GM11168 (cell line): ENCODE data around the gene CHRNB4.
"Not testable (repeated sequence)": the region's sequence is repeated elsewhere in the genome, so short reads cannot be mapped to it uniquely, and the experiment has no call there.

Experiments
- in situ Hi-C: fragments of 300-500 bp; cut with MboI; formaldehyde crosslinking; loops from one replicate; pipeline ENCODE4 v1.12.0; 2022; ENCODE audit warnings: low sequenced_read_pairs; ENCODE audit not compliant: unreplicated experiment

Gene CHRNB4

GRCh38 chr15:78619022-78619950 lies 21.7 kb downstream of the CHRNB4 start:
- in situ Hi-C loops, result no loop called here

- in situ Hi-C loops, result no loop called here
These were observed 22.5 kb downstream of the CHRNB4 start for GRCh38 chr15:78618490-78618934.

- in situ Hi-C loops, result no loop called here
These were observed 22.9 kb downstream of the CHRNB4 start for GRCh38 chr15:78618064-78618463.

GRCh38 chr15:78617516-78617915 lies 23.5 kb downstream of the CHRNB4 start:
- in situ Hi-C loops, result no loop called here

GRCh38 chr15:78617076-78617475 lies 23.9 kb downstream of the CHRNB4 start:
- in situ Hi-C loops, result no loop called here

GRCh38 chr15:78616506-78616905 lies 24.5 kb downstream of the CHRNB4 start:
- in situ Hi-C loops, result no loop called here

GRCh38 chr15:78615151-78615589 lies 25.8 kb downstream of the CHRNB4 start:
- in situ Hi-C loops, result no loop called here

DNA sequence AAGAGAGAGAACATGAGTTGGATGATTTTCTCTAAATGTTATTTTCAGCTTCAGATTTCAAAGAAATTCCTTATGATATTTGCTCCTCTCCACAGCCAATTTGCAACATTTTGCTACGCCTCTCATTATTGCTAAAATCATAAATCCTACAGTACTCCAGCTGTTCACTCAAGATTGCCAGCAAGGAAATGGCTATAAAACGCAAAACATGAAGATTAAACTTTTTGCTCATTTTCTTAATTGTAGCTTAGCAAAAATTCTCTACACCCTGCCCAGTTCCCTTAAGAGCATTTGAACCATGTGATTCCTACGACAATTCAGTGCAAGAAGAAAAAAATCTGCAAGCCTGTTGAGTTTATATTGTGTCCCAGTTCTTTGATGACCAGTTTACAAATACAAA lies 27.0 kb downstream of the CHRNB4 start:
- in situ Hi-C loops, result no loop called here

GRCh38 chr15:78609551-78609950 lies 31.5 kb downstream of the CHRNB4 start:
- in situ Hi-C loops, result not testable (repeated sequence)

DNA sequence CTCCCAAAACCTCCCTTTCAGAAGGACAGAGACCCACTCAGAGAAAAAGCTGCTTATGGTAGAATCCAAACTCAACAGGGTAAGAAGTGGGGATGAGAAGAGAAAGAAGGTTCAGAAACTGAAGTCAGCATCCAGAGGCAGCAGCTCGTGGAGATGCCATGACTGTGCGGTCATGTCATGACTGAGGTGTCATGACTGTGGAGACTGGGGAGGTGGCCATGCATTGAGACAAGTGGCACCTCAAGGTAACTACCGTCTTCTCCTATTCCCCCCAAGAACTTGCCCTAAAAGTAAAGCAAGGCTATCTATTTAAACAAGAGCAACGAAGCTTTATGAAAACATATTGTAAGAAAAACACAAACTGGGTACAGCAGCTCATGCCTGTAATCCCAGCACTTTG lies 35.3 kb downstream of the CHRNB4 start:
- in situ Hi-C loops, result no loop called here

- in situ Hi-C loops, result no loop called here
These were observed 35.8 kb downstream of the CHRNB4 start for GRCh38 chr15:78605201-78605600.

GRCh38 chr15:78604420-78604819 lies 36.6 kb downstream of the CHRNB4 start:
- in situ Hi-C loops, result no loop called here

DNA sequence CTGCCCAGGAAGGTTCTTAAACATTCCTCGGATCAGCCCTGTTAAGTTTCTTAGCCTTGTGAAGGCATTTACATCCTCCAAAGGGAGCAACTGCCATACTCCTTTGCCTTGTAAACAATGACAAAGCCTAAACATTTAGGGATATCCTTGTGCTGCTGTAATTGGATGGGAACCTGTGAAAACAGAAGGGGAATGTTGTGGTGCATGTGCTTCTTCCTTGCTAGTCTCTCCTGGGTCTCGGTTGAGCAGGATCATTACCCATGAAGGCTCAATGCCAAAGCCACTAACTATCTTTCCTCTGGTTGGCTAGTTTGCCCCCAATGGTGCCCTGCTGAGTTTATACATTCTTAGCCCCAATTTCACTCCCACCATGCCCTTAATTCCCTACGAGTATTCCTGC lies 37.5 kb downstream of the CHRNB4 start:
- in situ Hi-C loops, result no loop called here

DNA sequence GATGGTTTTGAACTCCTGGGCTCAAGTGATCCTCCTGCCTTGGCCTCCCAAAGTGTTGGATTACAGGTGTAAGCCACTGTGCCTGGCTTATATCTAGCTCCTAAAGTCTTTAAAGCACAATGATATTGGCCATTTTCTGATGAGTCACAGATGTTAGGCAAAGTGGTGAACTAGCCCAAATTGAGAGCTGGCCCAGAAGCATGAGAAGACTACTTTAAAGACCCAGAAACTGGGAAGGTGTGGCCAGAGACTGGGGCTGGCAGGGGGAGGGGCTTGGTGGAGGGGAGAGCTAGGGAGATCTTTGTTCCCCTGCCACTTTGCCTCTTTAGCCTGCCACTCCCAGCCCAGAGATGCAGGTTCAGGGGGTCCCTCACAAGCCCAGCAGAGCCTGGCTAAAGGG lies 41.8 kb downstream of the CHRNB4 start:
- in situ Hi-C loops, result no loop called here

DNA sequence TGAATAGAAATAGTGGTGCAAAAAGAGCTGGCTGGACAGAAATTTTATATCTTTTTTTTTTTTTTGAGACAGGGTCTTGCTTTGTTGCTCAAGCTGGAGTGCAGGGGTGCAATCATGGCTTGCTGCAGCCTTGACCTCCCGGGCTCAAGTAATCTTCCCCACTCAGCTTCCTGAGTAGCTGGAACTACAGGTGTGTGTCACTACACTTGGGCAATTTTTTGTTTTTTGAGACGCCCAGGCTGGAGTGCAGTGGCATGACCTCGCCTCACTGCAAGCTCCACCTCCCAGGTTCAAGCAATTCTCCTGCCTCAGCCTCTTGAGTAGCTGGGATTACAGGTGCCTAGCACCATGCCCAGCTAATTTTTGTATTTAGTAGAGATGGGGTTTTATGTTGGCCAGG lies 42.7 kb downstream of the CHRNB4 start:
- in situ Hi-C loops, result no loop called here

DNA sequence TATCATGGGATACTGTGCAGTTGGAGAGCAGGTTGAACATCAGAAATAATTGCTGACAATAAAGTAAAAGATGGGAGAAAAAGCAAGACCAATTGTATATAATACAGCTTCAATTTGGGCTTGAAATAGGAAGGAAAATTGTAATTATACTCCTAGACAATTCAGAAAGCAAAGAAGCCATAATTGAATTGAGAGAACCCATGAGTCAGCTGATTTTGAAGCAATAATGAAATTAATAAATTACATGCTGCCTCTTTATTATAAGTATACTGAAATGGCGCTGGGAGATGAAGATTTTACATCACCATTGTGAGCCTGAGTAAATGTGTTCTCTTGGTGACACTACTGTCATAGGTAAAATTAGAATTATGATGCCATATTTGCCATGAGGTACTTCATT lies 43.4 kb downstream of the CHRNB4 start:
- in situ Hi-C loops, result no loop called here

DNA sequence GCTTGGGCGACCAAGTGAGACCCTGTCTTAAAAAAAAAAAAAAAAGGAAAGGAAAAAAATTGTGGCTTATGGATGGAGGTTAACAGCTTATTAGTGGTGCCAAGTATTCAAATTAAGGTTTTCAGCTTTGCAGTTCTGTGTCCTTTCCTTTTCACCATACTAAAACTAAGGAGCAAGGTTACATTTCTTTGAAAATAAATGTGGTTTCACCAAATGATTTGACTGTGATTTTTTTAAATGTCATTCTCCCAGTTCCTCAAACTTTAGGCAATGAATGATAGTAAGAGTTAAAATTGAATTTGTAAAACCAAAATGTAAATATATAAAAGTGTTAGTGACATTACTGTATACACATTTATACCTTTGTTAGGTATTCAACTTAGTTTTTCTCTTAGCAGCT lies 66.1 kb downstream of the CHRNB4 start:
- in situ Hi-C loops, result no loop called here
